Measurements from ENCODE around the gene PTBP1.
A peak's percentile ranks its signal among the peaks of the same experiment; 100 is the strongest.

Gene PTBP1

DNA sequence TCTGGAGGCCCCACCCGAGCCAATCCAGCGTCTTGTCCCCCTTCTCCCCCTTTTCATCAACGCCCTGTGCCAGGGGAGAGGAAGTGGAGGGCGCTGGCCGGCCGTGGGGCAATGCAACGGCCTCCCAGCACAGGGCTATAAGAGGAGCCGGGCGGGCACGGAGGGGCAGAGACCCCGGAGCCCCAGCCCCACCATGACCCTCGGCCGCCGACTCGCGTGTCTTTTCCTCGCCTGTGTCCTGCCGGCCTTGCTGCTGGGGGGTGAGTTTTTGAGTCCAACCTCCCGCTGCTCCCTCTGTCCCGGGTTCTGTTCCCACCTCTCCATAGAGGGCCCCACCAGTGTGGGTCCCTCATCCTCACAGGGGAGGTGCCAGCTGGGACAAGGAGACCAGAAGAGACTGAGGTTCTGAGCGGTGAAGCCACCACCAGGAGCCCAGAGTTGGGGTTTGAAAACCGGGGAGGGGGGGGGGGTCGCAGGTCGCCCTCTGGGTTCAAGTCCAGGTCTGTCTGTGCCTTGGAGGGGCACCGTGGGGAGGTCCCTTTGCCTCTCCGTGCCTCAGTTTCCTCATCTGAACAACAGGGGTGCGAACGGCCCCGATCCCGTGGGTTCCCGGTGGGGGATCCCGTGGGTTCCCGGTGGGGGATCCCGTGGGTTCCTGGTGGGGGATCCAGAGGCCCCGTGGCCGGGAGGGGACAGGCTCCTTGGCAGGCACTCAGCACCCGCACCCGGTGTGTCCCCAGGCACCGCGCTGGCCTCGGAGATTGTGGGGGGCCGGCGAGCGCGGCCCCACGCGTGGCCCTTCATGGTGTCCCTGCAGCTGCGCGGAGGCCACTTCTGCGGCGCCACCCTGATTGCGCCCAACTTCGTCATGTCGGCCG lies 55.1 kb downstream of the PTBP1 start, which contains the start of gene ELANE:
TSS of gene ELANE (plus strand) at position 168 of the 878 bp plus-strand sequence. CDS start at position 194, 26 bp downstream.
- TF ChIP-seq ZBTB7A (IDR thresholded peaks at IDR 0.05; ENCODE audit: low read depth) (peak; percentile 65; the same call in 1 of the 2 replicates), TAF1 (IDR thresholded peaks at IDR 0.05; ENCODE audit: low read depth) (no peak)

- TF ChIP-seq, protein P1, sequence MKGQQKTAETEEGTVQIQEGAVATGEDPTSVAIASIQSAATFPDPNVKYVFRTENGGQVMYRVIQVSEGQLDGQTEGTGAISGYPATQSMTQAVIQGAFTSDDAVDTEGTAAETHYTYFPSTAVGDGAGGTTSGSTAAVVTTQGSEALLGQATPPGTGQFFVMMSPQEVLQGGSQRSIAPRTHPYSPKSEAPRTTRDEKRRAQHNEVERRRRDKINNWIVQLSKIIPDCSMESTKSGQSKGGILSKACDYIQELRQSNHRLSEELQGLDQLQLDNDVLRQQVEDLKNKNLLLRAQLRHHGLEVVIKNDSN (IDR thresholded peaks at IDR 0.05): no peak
- TF ChIP-seq CREB1 (IDR thresholded peaks at IDR 0.05; ENCODE audit: low read depth): no peak
- no peak for TF ChIP-seq FOXM1 (IDR thresholded peaks at IDR 0.05; ENCODE audit: borderline replicate concordance, low read depth)
- no peak for TF ChIP-seq YY1 (IDR thresholded peaks at IDR 0.05; ENCODE audit: low read depth)
- TF ChIP-seq CEBPB (IDR thresholded peaks at IDR 0.05): no peak
- TF ChIP-seq TAF1 (IDR thresholded peaks at IDR 0.05; ENCODE audit: low read depth): no peak
- TF ChIP-seq TEAD4 (IDR thresholded peaks at IDR 0.05): no peak
- no peak; the same call in 1 of the 2 replicates for TF ChIP-seq ZBTB7A (IDR thresholded peaks at IDR 0.05; ENCODE audit: low read depth)
- TF ChIP-seq EP300 (IDR thresholded peaks at IDR 0.05; ENCODE audit: borderline replicate concordance): no peak
- TF ChIP-seq, protein P2, sequence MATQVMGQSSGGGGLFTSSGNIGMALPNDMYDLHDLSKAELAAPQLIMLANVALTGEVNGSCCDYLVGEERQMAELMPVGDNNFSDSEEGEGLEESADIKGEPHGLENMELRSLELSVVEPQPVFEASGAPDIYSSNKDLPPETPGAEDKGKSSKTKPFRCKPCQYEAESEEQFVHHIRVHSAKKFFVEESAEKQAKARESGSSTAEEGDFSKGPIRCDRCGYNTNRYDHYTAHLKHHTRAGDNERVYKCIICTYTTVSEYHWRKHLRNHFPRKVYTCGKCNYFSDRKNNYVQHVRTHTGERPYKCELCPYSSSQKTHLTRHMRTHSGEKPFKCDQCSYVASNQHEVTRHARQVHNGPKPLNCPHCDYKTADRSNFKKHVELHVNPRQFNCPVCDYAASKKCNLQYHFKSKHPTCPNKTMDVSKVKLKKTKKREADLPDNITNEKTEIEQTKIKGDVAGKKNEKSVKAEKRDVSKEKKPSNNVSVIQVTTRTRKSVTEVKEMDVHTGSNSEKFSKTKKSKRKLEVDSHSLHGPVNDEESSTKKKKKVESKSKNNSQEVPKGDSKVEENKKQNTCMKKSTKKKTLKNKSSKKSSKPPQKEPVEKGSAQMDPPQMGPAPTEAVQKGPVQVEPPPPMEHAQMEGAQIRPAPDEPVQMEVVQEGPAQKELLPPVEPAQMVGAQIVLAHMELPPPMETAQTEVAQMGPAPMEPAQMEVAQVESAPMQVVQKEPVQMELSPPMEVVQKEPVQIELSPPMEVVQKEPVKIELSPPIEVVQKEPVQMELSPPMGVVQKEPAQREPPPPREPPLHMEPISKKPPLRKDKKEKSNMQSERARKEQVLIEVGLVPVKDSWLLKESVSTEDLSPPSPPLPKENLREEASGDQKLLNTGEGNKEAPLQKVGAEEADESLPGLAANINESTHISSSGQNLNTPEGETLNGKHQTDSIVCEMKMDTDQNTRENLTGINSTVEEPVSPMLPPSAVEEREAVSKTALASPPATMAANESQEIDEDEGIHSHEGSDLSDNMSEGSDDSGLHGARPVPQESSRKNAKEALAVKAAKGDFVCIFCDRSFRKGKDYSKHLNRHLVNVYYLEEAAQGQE (IDR thresholded peaks at IDR 0.05; ENCODE audit: low read depth): no peak
Observed at GRCh38 chr19:853014-853585, 55.8 kb downstream of the PTBP1 start.

DNA sequence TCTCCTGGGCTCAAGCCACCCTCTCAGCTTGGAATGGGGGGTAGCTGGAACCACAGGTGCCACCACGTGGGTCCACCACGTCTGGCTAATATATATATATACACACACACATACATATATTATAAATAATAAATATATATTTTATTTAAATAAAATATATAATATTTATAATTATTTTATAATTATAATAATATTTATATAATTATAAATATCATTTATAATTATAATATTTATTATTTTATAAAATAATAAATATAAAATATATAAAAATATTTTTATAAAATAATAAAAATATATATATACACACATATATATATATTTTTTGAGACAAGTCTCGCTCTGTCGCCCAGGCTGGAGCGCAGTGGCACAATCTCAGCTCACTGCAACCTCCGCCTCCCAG lies 57.3 kb downstream of the PTBP1 start:
- TF ChIP-seq TCF12 (IDR thresholded peaks at IDR 0.05; ENCODE audit: low read depth) (no peak), EGR1 (IDR thresholded peaks at IDR 0.05) (no peak), TEAD4 (IDR thresholded peaks at IDR 0.05) (no peak)
- TF ChIP-seq, protein P3, sequence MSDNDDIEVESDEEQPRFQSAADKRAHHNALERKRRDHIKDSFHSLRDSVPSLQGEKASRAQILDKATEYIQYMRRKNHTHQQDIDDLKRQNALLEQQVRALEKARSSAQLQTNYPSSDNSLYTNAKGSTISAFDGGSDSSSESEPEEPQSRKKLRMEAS (IDR thresholded peaks at IDR 0.05): no peak

DNA sequence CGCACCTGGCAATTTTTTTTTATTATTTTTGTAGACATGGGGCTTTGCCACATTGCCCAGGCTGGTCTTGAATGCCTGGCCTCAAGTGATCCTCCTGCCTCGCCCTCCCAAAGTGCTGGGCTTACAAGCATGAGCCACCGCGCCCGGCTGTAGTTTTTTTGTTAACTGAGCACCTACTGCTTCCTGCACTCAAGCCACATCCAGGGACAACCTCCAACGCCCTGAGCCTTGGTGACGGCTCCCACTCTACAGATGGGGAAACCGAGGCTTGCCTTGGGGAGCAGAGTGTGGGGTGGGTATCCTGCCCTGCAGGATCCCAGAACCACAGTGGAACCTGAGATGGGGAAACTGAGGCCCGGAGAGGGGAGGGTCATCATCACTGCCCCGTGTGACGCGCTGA lies 57.9 kb downstream of the PTBP1 start:
- TF ChIP-seq, protein P1 (IDR thresholded peaks at IDR 0.05): no peak
- TF ChIP-seq CREB1 (IDR thresholded peaks at IDR 0.05; ENCODE audit: low read depth): no peak
- TF ChIP-seq EGR1 (IDR thresholded peaks at IDR 0.05): no peak
- no peak for TF ChIP-seq ZBTB7A (IDR thresholded peaks at IDR 0.05; ENCODE audit: low read depth)
- no peak for TF ChIP-seq EP300 (IDR thresholded peaks at IDR 0.05; ENCODE audit: borderline replicate concordance)
- no peak for TF ChIP-seq TCF12 (IDR thresholded peaks at IDR 0.05; ENCODE audit: low read depth)
- TF ChIP-seq YY1 (IDR thresholded peaks at IDR 0.05; ENCODE audit: low read depth): no peak
- TF ChIP-seq, protein P3 (IDR thresholded peaks at IDR 0.05): no peak
- no peak for TF ChIP-seq TEAD4 (IDR thresholded peaks at IDR 0.05)
- no peak for TF ChIP-seq CEBPB (IDR thresholded peaks at IDR 0.05)
- no peak for TF ChIP-seq RAD21 (IDR thresholded peaks at IDR 0.05; ENCODE audit: low read depth)
- TF ChIP-seq FOXM1 (IDR thresholded peaks at IDR 0.05; ENCODE audit: borderline replicate concordance, low read depth): no peak
- TF ChIP-seq TAF1 (IDR thresholded peaks at IDR 0.05; ENCODE audit: low read depth): no peak
- no peak for TF ChIP-seq NFIC (IDR thresholded peaks at IDR 0.05)
- TF ChIP-seq, protein P2 (IDR thresholded peaks at IDR 0.05; ENCODE audit: low read depth): no peak

DNA sequence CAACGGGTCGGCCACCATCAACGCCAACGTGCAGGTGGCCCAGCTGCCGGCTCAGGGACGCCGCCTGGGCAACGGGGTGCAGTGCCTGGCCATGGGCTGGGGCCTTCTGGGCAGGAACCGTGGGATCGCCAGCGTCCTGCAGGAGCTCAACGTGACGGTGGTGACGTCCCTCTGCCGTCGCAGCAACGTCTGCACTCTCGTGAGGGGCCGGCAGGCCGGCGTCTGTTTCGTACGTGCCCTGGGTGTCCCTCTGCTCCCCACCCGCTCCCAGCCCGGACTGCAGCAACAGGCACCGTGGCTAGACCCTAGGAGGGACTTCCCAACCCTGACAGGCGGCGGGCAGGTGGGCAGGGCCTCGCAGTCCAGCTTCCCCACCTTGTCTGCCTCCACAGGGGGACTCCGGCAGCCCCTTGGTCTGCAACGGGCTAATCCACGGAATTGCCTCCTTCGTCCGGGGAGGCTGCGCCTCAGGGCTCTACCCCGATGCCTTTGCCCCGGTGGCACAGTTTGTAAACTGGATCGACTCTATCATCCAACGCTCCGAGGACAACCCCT lies 58.4 kb downstream of the PTBP1 start:
- no peak for TF ChIP-seq TAF1 (IDR thresholded peaks at IDR 0.05; ENCODE audit: low read depth)

- TF ChIP-seq EGR1 (IDR thresholded peaks at IDR 0.05) (no peak), ZBTB7A (IDR thresholded peaks at IDR 0.05; ENCODE audit: low read depth) (no peak), CEBPB (IDR thresholded peaks at IDR 0.05) (no peak)
- TF ChIP-seq, protein P2 (IDR thresholded peaks at IDR 0.05; ENCODE audit: low read depth): no peak
- TF ChIP-seq, protein P1 (IDR thresholded peaks at IDR 0.05): no peak
Observed at GRCh38 chr19:858284-858683, 61.0 kb downstream of the PTBP1 start.
